Heart right ventricle (tissue), 16 donors: ENCODE results near the gene TDG. TPM values are rescaled to one million over a fixed set of nuclear protein-coding genes. Genes with fewer than 3 reads are reported as not detected.
"Not testable (repeated sequence)": the region's sequence is repeated elsewhere in the genome, so short reads cannot be mapped to it uniquely, and the experiment has no call there.

Experiments
- ATAC-seq, 8 donors: fragments of 200-7000 bp; cut with Tn5 transposase; one replicate each; pipeline ENCODE4 v1.9.1; 2020; ENCODE audit warnings: mild to moderate bottlenecking in 8 of 8, moderate library complexity in 8 of 8, moderate number of reproducible peaks in 1 of 8
- DNase-seq, 2 donors: peaks; one replicate each; pipeline ENCODE4 v3.0.0-alpha.2; 2020
- H3K27ac ChIP-seq, 10 donors: fragments of 200-600 bp; sonication (generic) in 2 of 10; one replicate each; pipeline versions ENCODE4 v1.5.0 to v1.8.0; 2020 to 2022; ENCODE audit warnings: mild to moderate bottlenecking in 3 of 10
- H3K27me3 ChIP-seq, 7 donors: fragments of 200-600 bp; one replicate each; pipeline ENCODE4 v1.8.0; 2021 to 2022; ENCODE audit warnings: mild to moderate bottlenecking in 2 of 7
- H3K36me3 ChIP-seq, 9 donors: fragments of 200-600 bp; sonication (generic) in 1 of 9; one replicate each; pipeline versions ENCODE4 v1.5.0 to v1.8.0; 2020 to 2022; ENCODE audit warnings: mild to moderate bottlenecking in 2 of 9
- H3K4me1 ChIP-seq, 9 donors: fragments of 200-600 bp; sonication (generic) in 1 of 9; one replicate each; pipeline versions ENCODE4 v1.5.0 to v1.8.0; 2020 to 2022; ENCODE audit warnings: mild to moderate bottlenecking in 4 of 9
- H3K4me3 ChIP-seq, 10 donors: fragments of 200-600 bp; sonication (generic) in 2 of 10; one replicate each; pipeline versions ENCODE4 v1.5.0 to v1.8.0; 2020 to 2022; ENCODE audit warnings: mild to moderate bottlenecking in 7 of 10, moderate library complexity in 2 of 10
- H3K9me3 ChIP-seq, 11 donors: fragments of 200-600 bp in 10 of 11; sonication (generic) in 2 of 11; one replicate each; pipeline versions ENCODE4 v1.5.0 to v1.8.0; 2013 to 2022; ENCODE audit warnings: mild to moderate bottlenecking in 2 of 11, control low read depth in 1 of 11, moderate library complexity in 1 of 11
- WGBS, 2 donors: extraction: QIAGEN DNeasy Blood & Tissue Kit; methylation state at CpG; one replicate each; pipeline ENCODE4 v1.1.7; 2013; ENCODE audit warnings: inconsistent platforms in 1 of 2; 5-methylcytosine and 5-hydroxymethylcytosine counted together
- intact Hi-C, 10 donors: fragments of 100-400 bp; cut with DNase I; formaldehyde crosslinking; loops; one replicate each; pipeline versions ENCODE4 v1.11.1 to v1.14.2; 2022
- polyA plus RNA-seq, 2 donors: library from polyadenylated mRNA; stranded (reverse); fragments of 200-250 nt; gene quantifications; one replicate each; pipeline ENCODE4 v1.2.3, GENCODE V29; 2013
- total RNA-seq, 10 donors: library from RNA; stranded (reverse); fragmentation: NEBNext Ultra II Directional in 3 of 10; extraction: Animal tissue kit (Norgen Biotek cat#: 25700) in 3 of 10; gene quantifications; one replicate each; pipeline versions ENCODE4 v1.2.1 to v1.2.4, GENCODE V29; 2021 to 2023
- TF ChIP-seq, protein P1 (sequence below), 9 donors: fragments of 200-600 bp; sonication (generic) in 2 of 9; IDR thresholded peaks; one replicate each; pipeline versions ENCODE4 v1.5.0 to v1.8.0; 2021 to 2022; ENCODE audit warnings: antibody characterized with exemption in 9 of 9, mild to moderate bottlenecking in 5 of 9, moderate library complexity in 1 of 9
- donor health status: Arrhythmogenic right ventricular cardiomyopathy.
- donor health status: ischemic (EF 13 %, LVEDD 7.1; RV severe dilation, severe dysfunction).
- donor health status: healthy with polysubstance abuse.
- donor health status: DM: no; HTN: yes; CAD: no.
- donor health status: DM: no; HTN: no; CAD: no.
- donor health status: ischemic (EF 25% LVEDD 6.9; RV normal size, moderate dysfunction).
- donor health status: ischemic (EF 25% LVEDD 5.7; RV mildly dilated, moderate dysfunction).
- donor health status: healthy.
- donor health status: DM: yes; HTN: yes; CAD: no.
- donor health status: Ischemic cardiomyopathy.
- donor health status: ischemic (EF 35%, LVEDD 5.7; RV mildly dilated, moderate dysfunction).
- donor health status: nonischemic (EF 11% LVEDD 7.7; RV severe dilation, severe dysfunction).
- donor health status: DM: yes; HTN: yes; CAD: no.
- donor health status: PGD.
- donor health status: ischemic (EF 29% LVEDD 5.4; RV normal size, mild dysfunction).
- donor health status: nonischemic (EF 23%, LVEDD 6.1; RV moderate dilation, normal function).

Gene TDG
- total and polyA plus RNA-seq, 12 donors, result 8.7 to 17.4 (median 11.7) TPM

- Histone ChIP-seq H3K27me3 (no peaks in the 10 kb centered on the region), H3K9me3 (no peaks in the 10 kb centered on the region), H3K27ac (no peak overlapping the region), H3K4me1 (peaks cover 0 to 18% (median 13%) of the 10 kb centered on the region in 9 donors), H3K4me3 (no peak overlapping the region), H3K36me3 (peaks cover 0 to 21% (median 0%) of the 10 kb centered on the region in 9 donors)
- no peak for DNase-seq
- TF ChIP-seq, protein P1, sequence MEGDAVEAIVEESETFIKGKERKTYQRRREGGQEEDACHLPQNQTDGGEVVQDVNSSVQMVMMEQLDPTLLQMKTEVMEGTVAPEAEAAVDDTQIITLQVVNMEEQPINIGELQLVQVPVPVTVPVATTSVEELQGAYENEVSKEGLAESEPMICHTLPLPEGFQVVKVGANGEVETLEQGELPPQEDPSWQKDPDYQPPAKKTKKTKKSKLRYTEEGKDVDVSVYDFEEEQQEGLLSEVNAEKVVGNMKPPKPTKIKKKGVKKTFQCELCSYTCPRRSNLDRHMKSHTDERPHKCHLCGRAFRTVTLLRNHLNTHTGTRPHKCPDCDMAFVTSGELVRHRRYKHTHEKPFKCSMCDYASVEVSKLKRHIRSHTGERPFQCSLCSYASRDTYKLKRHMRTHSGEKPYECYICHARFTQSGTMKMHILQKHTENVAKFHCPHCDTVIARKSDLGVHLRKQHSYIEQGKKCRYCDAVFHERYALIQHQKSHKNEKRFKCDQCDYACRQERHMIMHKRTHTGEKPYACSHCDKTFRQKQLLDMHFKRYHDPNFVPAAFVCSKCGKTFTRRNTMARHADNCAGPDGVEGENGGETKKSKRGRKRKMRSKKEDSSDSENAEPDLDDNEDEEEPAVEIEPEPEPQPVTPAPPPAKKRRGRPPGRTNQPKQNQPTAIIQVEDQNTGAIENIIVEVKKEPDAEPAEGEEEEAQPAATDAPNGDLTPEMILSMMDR (IDR thresholded peaks at IDR 0.05), result no peak
- intact Hi-C loops, result no loop called here
- no peak for ATAC-seq
- WGBS, 2 donors, result 67 to 69% methylated on average over 4 of the region's 4 CpGs
These were observed 46.7 kb downstream of the TDG start for GRCh38 chr12:104012331-104012730.

DNA sequence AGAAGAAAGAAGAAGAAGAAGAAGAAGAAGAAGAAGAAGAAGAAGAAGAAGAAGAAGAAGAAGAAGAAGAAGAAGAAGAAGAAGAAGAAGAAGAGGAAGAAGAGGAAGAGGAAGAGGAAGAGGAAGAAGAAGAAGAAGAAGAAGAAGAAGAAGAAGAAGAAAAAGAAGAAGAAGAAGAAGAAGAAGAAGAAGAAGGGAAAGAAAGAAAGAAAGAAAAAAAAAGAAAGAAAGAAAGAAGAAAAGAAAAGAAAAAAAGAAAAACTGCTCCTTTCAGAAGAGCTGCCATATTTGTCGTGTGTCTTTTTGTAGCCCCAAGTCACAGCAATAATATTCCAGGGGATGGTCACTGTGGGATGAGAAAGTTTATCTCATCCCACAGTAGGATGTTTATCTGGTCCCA lies 56.2 kb downstream of the TDG start:
- H3K4me1 ChIP-seq, intact Hi-C loops, H3K27ac ChIP-seq, H3K4me3 ChIP-seq, DNase-seq, H3K36me3 ChIP-seq, H3K27me3 ChIP-seq, ATAC-seq: not testable (repeated sequence)
- WGBS, 2 donors, result 76 to 80% methylated on average over 1 of the region's 1 CpG
- H3K9me3 ChIP-seq, result peaks cover 0 to 14% (median 0%) of the 10 kb centered on the region in 11 donors

DNA sequence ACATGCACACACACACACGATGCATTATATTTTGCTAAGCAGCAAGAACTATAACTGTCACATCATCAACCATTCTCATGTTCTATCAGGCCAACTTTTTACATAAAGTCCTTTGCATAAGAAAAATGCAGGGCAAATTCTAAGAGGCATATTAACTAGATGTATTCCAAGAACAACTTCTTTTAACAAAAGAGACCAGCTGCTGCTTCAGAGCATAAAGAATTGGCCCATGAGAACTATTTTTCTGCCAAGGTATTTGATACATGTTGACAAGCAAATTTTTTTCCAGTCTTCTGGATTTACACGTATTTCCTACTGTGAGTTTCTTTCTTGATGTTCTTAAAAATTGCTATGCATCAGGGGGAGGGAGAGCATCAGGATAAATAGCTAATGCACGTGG lies 57.1 kb downstream of the TDG start:
- intact Hi-C loops, result no loop called here
- no peaks in the 10 kb centered on the region for H3K27me3 ChIP-seq
- H3K9me3 ChIP-seq, result peaks cover 0 to 14% (median 0%) of the 10 kb centered on the region in 11 donors
- H3K4me1 ChIP-seq, result peaks cover 0 to 16% (median 0%) of the 10 kb centered on the region in 9 donors
- 49 to 53% methylated on average over 3 of the region's 3 CpGs for WGBS, 2 donors
- DNase-seq (no peak), ATAC-seq (no peak)
- H3K27ac ChIP-seq, result no peak overlapping the region
- H3K36me3 ChIP-seq, result no peaks in the 10 kb centered on the region
- TF ChIP-seq, protein P1 (IDR thresholded peaks at IDR 0.05), result no peak
- no peak overlapping the region for H3K4me3 ChIP-seq

GRCh38 chr12:104023710-104024109 lies 58.0 kb downstream of the TDG start:
- no peak overlapping the region for H3K4me3 ChIP-seq
- peaks cover 0 to 14% (median 0%) of the 10 kb centered on the region in 11 donors for H3K9me3 ChIP-seq
- H3K27ac ChIP-seq, result no peak overlapping the region
- no peaks in the 10 kb centered on the region for H3K27me3 ChIP-seq
- intact Hi-C loops, result no loop called here
- peaks cover 0 to 18% (median 0%) of the 10 kb centered on the region in 9 donors for H3K4me1 ChIP-seq
- no peaks in the 10 kb centered on the region for H3K36me3 ChIP-seq
- WGBS, 2 donors, result 45 to 67% methylated on average over 2 of the region's 2 CpGs
- TF ChIP-seq, protein P1 (IDR thresholded peaks at IDR 0.05), result no peak
- DNase-seq (no peak), ATAC-seq (no peak)

DNA sequence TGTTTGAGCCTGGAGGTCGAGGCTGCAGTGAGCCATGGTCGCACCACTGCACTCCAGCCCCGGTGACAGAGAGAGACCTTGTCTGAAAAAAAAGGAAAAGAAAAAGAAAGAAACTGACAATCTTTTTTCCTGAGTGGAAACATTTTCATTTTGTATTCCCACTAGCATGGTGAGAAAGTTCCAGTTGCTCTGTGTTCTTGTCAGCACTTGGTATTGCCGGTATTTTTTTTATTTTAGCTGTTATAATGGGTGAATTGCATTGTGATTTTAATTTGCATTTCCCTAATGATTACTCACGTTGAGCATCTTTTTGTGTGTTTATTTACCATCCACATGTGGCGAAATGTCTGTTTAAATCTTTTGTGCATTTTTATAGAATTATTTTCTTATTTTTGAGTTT lies 58.7 kb downstream of the TDG start:
- 91 to 94% methylated on average over 6 of the region's 6 CpGs for WGBS, 2 donors
- no peaks in the 10 kb centered on the region for H3K36me3 ChIP-seq

More for the DNA sequence above, 58.7 kb downstream of the TDG start:
- intact Hi-C loops, result no loop called here
- no peak overlapping the region for H3K27ac ChIP-seq
- H3K27me3 ChIP-seq, result no peaks in the 10 kb centered on the region
- H3K4me3 ChIP-seq, result no peak overlapping the region
- DNase-seq (no peak), ATAC-seq (no peak)
- H3K9me3 ChIP-seq, result peaks cover 0 to 14% (median 0%) of the 10 kb centered on the region in 11 donors
- TF ChIP-seq, protein P1 (IDR thresholded peaks at IDR 0.05), result no peak
- H3K4me1 ChIP-seq, result peaks cover 0 to 18% (median 0%) of the 10 kb centered on the region in 9 donors
